ENCODE measurements around the gene DCTN3. TPM values are rescaled to one million over a fixed set of nuclear protein-coding genes. Genes with fewer than 3 reads are reported as not detected.

Gene DCTN3
- total RNA-seq, 1 donor from 2014 or later: 72.2 TPM

- Histone ChIP-seq H3K27ac (no peak overlapping the region), H3K36me3 (peaks cover 2% of the 10 kb centered on the region), H3K4me1 (peaks cover 28% of the 10 kb centered on the region), H3K9me3 (no peaks in the 10 kb centered on the region), H3K4me3 (no peak overlapping the region), H3K27me3 (ENCODE audit: low read depth) (peaks cover 71% of the 10 kb centered on the region)
- ATAC-seq (no peak), DNase-seq (no peak)
- intact Hi-C loops (cut with DNase I): no loop called here
- no peak for TF ChIP-seq CTCF (IDR thresholded peaks at IDR 0.05)
Observed at GRCh38 chr9:34623374-34624235, 3.3 kb upstream of the DCTN3 start.

GRCh38 chr9:34615132-34615531 lies 5.2 kb downstream of the DCTN3 start:
- intact Hi-C loops (cut with DNase I): no loop called here
- H3K9me3 ChIP-seq: no peaks in the 10 kb centered on the region

GRCh38 chr9:34612788-34613390 lies 7.4 kb downstream of the DCTN3 start:
- no peaks in the 10 kb centered on the region for H3K27me3 ChIP-seq (ENCODE audit: low read depth)
- ATAC-seq (peak; percentile 86 to 88), DNase-seq (peak; percentile 78)
- H3K4me1 ChIP-seq: peaks cover 21% of the 10 kb centered on the region
- intact Hi-C loops (cut with DNase I): no loop called here
- H3K4me3 ChIP-seq: peak overlapping the region; percentile 78
- peak; percentile 91 for TF ChIP-seq CTCF (IDR thresholded peaks at IDR 0.05)
- no peak overlapping the region for H3K27ac ChIP-seq
- H3K9me3 ChIP-seq: no peaks in the 10 kb centered on the region
- peaks cover 44% of the 10 kb centered on the region for H3K36me3 ChIP-seq

More at GRCh38 chr9:34615132-34615531, 5.2 kb downstream of the DCTN3 start:
- Histone ChIP-seq H3K4me1 (peaks cover 33% of the 10 kb centered on the region), H3K27ac (no peak overlapping the region), H3K27me3 (ENCODE audit: low read depth) (no peaks in the 10 kb centered on the region), H3K36me3 (peaks cover 53% of the 10 kb centered on the region), H3K4me3 (no peak overlapping the region)
- TF ChIP-seq CTCF (IDR thresholded peaks at IDR 0.05): no peak
- no peak for DNase-seq
- no peak for ATAC-seq

- intact Hi-C loops (cut with DNase I): no loop called here
- DNase-seq: peak; percentile 90
Observed at GRCh38 chr9:34611811-34612787, 8.2 kb downstream of the DCTN3 start, which contains the start of gene RPP25L. Gene RPP25L, minus strand, starts transcription at chr9:34612097. Its CDS starts 801 bp downstream, at chr9:34611296.

More at GRCh38 chr9:34611811-34612787, 8.2 kb downstream of the DCTN3 start, which contains the start of gene RPP25L:
- Histone ChIP-seq H3K36me3 (peaks cover 36% of the 10 kb centered on the region), H3K4me3 (peak within 1 kb of the TSS; percentile 78), H3K27ac (peak within 1 kb of the TSS; percentile 89), H3K9me3 (no peaks in the 10 kb centered on the region), H3K27me3 (ENCODE audit: low read depth) (no peaks in the 10 kb centered on the region), H3K4me1 (peaks cover 21% of the 10 kb centered on the region)
- no peak for TF ChIP-seq CTCF (IDR thresholded peaks at IDR 0.05)
- peak; percentile 97 to 99 for ATAC-seq

Data from lower lobe of right lung (tissue), 2 donors.